Thyroid gland (tissue), 4 donors: ENCODE data around the gene ANAPC16. TPM values are rescaled to one million over a fixed set of nuclear protein-coding genes. Genes with fewer than 3 reads are reported as not detected.

Experiments used
- DNase-seq, 2 donors: peaks; one replicate each; pipeline ENCODE4 v3.0.0-alpha.2; 2019
- H3K27ac ChIP-seq, 3 donors: fragments of 200-600 bp; sonication (generic); 1 replicate in 2 of 3; 2 replicates in 1 of 3; pipeline ENCODE4 v1.5.1; 2016 to 2019; ENCODE audit warnings: mild to moderate bottlenecking in 1 of 3, moderate library complexity in 1 of 3
- H3K27me3 ChIP-seq: fragments of 200-600 bp; sonication (generic); one replicate; pipeline ENCODE4 v1.5.1; 2019
- H3K36me3 ChIP-seq, 2 donors: fragments of 200-600 bp; sonication (generic); one replicate each; pipeline ENCODE4 v1.5.1; 2016 to 2019
- H3K4me1 ChIP-seq, 2 donors: fragments of 200-600 bp; sonication (generic); one replicate each; pipeline ENCODE4 v1.5.1; 2017 to 2019
- H3K4me3 ChIP-seq, 3 donors: fragments of 200-600 bp; sonication (generic); replicated peaks in 1 of 3; 1 replicate in 2 of 3; 2 replicates in 1 of 3; pipeline ENCODE4 v1.5.1; 2016; ENCODE audit warnings: mild to moderate bottlenecking in 1 of 3
- H3K9me3 ChIP-seq: fragments of 200-600 bp; sonication (generic); one replicate; pipeline ENCODE4 v1.5.1; 2017
- CTCF ChIP-seq, 6 experiments: fragments of 200-600 bp in 3 of 6; fragments of 450-650 bp in 3 of 6; sonication (generic) in 3 of 6; IDR thresholded peaks; one replicate each; pipeline ENCODE4 v1.5.1; 2016 to 2019; ENCODE audit warnings: antibody characterized with exemption in 6 of 6, mild to moderate bottlenecking in 2 of 6, inconsistent platforms in 1 of 6, moderate library complexity in 1 of 6
- POLR2A ChIP-seq, 2 donors: fragments of 450-650 bp; IDR thresholded peaks; one replicate each; pipeline ENCODE4 v1.6.1; 2017; ENCODE audit warnings: antibody characterized with exemption in 2 of 2, mild to moderate bottlenecking in 2 of 2, moderate library complexity in 1 of 2
- WGBS, 2 donors: methylation state at CpG; one replicate each; pipeline ENCODE4 v1.1.5; 2017; 5-methylcytosine and 5-hydroxymethylcytosine counted together
- intact Hi-C: fragments of 100-400 bp; cut with DNase I; formaldehyde crosslinking; loops from one replicate; pipeline ENCODE4 v1.15.1; 2023
- total RNA-seq, 4 donors: library from RNA; depleted of rRNA; stranded (reverse); fragments of >200 nt; gene quantifications; one replicate each; pipeline ENCODE4 v1.2.3, GENCODE V29; 2016

The ANAPC16 gene
- total RNA-seq, 4 donors from 2014 or later: 100 to 214 (median 129) TPM

GRCh38 chr10:72255977-72256729 is 40.3 kb downstream of the ANAPC16 start:
- Histone ChIP-seq H3K27ac (peak overlapping the region; percentile 97 to 99 (median 98)), H3K4me1 (peaks cover 67 to 89% of the 10 kb centered on the region in 2 donors), H3K9me3 (no peaks in the 10 kb centered on the region), H3K27me3 (no peaks in the 10 kb centered on the region), H3K4me3 (no peak overlapping the region), H3K36me3 (no peaks in the 10 kb centered on the region)
- intact Hi-C loops: no loop called here
- no peak for TF ChIP-seq CTCF (IDR thresholded peaks at IDR 0.05)
- TF ChIP-seq POLR2A (IDR thresholded peaks at IDR 0.05): no peak
- no peak for DNase-seq
- 88 to 95% methylated on average over 6 of the region's 6 CpGs for WGBS, 2 donors

GRCh38 chr10:72257051-72257892 is 41.5 kb downstream of the ANAPC16 start:
- H3K27ac ChIP-seq: peak overlapping the region; percentile 97 to 99 (median 98)
- peaks cover 70 to 87% of the 10 kb centered on the region in 2 donors for H3K4me1 ChIP-seq
- no peaks in the 10 kb centered on the region for H3K9me3 ChIP-seq
- DNase-seq: peak; percentile 35 to 37
- intact Hi-C loops: no loop called here
- H3K4me3 ChIP-seq: no peak overlapping the region
- no peaks in the 10 kb centered on the region for H3K27me3 ChIP-seq
- TF ChIP-seq POLR2A (IDR thresholded peaks at IDR 0.05) (no peak), CTCF (IDR thresholded peaks at IDR 0.05) (no peak)
- H3K36me3 ChIP-seq: no peaks in the 10 kb centered on the region
- 78 to 82% methylated on average over 8 of the region's 8 CpGs for WGBS, 2 donors

GRCh38 chr10:72258617-72259016 is 42.8 kb downstream of the ANAPC16 start:
- Histone ChIP-seq H3K9me3 (no peaks in the 10 kb centered on the region), H3K27ac (peak overlapping the region; percentile 66 to 95 (median 85)), H3K36me3 (no peaks in the 10 kb centered on the region), H3K4me3 (no peak overlapping the region), H3K4me1 (peaks cover 68 to 82% of the 10 kb centered on the region in 2 donors), H3K27me3 (no peaks in the 10 kb centered on the region)
- DNase-seq: no peak
- 88 to 99% methylated on average over 4 of the region's 4 CpGs for WGBS, 2 donors
- intact Hi-C loops: no loop called here
- TF ChIP-seq POLR2A (IDR thresholded peaks at IDR 0.05): no peak
- TF ChIP-seq CTCF (IDR thresholded peaks at IDR 0.05): no peak

- H3K36me3 ChIP-seq: no peaks in the 10 kb centered on the region
- H3K27ac ChIP-seq: peak overlapping the region; percentile 66 to 95 (median 85)
- H3K9me3 ChIP-seq: no peaks in the 10 kb centered on the region
- TF ChIP-seq POLR2A (IDR thresholded peaks at IDR 0.05): peak in 1 of 2 donors; percentile 79
- TF ChIP-seq CTCF (IDR thresholded peaks at IDR 0.05): no peak
- 42 to 46% methylated on average over 5 of the region's 5 CpGs for WGBS, 2 donors
- H3K4me1 ChIP-seq: peaks cover 62 to 82% of the 10 kb centered on the region in 2 donors
- H3K27me3 ChIP-seq: no peaks in the 10 kb centered on the region
- intact Hi-C loops: loop anchor here (5.0 kb wide), 1 partner anchor 68 kb away; no protein-coding TSS in a partner anchor
- peak in 1 of 2 donors; percentile 28 for DNase-seq
- H3K4me3 ChIP-seq: no peak overlapping the region
These were observed 43.9 kb downstream of the ANAPC16 start for GRCh38 chr10:72259491-72260238.
